NT2/D1 (cell line): ENCODE measurements around the gene NT5DC4.

Source experiments
- DNase-seq: peaks from one replicate; pipeline ENCODE4 v3.0.0-alpha.2; 2011; ENCODE audit warnings: low read depth, low spot score
- H3K27me3 ChIP-seq: 2 replicates; pipeline ENCODE4 v1.6.0; 2011; ENCODE audit warnings: mild to moderate bottlenecking; ENCODE audit not compliant: insufficient read length, insufficient read depth
- H3K36me3 ChIP-seq: 2 replicates; pipeline ENCODE4 v1.6.1; 2011; ENCODE audit warnings: mild to moderate bottlenecking, low read length, mixed read lengths; ENCODE audit not compliant: insufficient read depth, insufficient read length
- H3K4me1 ChIP-seq: 2 replicates; pipeline ENCODE4 v1.5.1; 2011; ENCODE audit not compliant: insufficient read depth, insufficient read length
- H3K4me3 ChIP-seq: 2 replicates; pipeline ENCODE4 v1.5.1; 2011; ENCODE audit warnings: low read depth; ENCODE audit not compliant: insufficient read length
- H3K9ac ChIP-seq: 2 replicates; pipeline ENCODE4 v1.6.0; 2011; ENCODE audit warnings: low read depth; ENCODE audit not compliant: insufficient read length
- H3K9me3 ChIP-seq: 2 replicates; pipeline ENCODE4 v1.5.1; 2011; ENCODE audit warnings: mild to moderate bottlenecking, low read length; ENCODE audit not compliant: insufficient read depth
- SUZ12 ChIP-seq: IDR thresholded peaks from 2 replicates; pipeline ENCODE4 v1.6.1; 2011; ENCODE audit not compliant: insufficient read length, insufficient read depth; ENCODE audit errors: extremely low read depth
- YY1 ChIP-seq: IDR thresholded peaks from 2 replicates; pipeline ENCODE4 v1.6.1; 2011; ENCODE audit not compliant: insufficient read length, insufficient read depth
- ZNF274 ChIP-seq: IDR thresholded peaks from 2 replicates; pipeline ENCODE4 v1.6.1; 2011; ENCODE audit warnings: mild to moderate bottlenecking, low read depth, low read length

NT5DC4 gene

GRCh38 chr2:112720785-112721184 is at the start of gene NT5DC4:
NT5DC4 (plus strand) TSS chr2:112721020; CDS start chr2:112721080, 60 bp downstream.
- Histone ChIP-seq H3K9ac (no peak within 1 kb of the TSS), H3K4me3 (no peak within 1 kb of the TSS), H3K27me3 (no peaks in the 10 kb centered on the region), H3K9me3 (no peaks in the 10 kb centered on the region), H3K36me3 (no peaks in the 10 kb centered on the region), H3K4me1 (peaks cover 3% of the 10 kb centered on the region)
- DNase-seq: no peak
- no peak for TF ChIP-seq ZNF274
- no peak for TF ChIP-seq SUZ12
- no peak for TF ChIP-seq YY1

- H3K9me3 ChIP-seq: no peaks in the 10 kb centered on the region
- DNase-seq: no peak
- no peak for TF ChIP-seq SUZ12
- TF ChIP-seq YY1: no peak
Observed at GRCh38 chr2:112671801-112672200, 49.0 kb upstream of the NT5DC4 start.

GRCh38 chr2:112673008-112673407 is 47.8 kb upstream of the NT5DC4 start:
- Histone ChIP-seq H3K36me3 (no peaks in the 10 kb centered on the region), H3K27me3 (no peaks in the 10 kb centered on the region), H3K9me3 (no peaks in the 10 kb centered on the region), H3K9ac (no peak overlapping the region), H3K4me3 (no peak overlapping the region), H3K4me1 (no peaks in the 10 kb centered on the region)
- TF ChIP-seq SUZ12 (no peak), YY1 (no peak), ZNF274 (no peak)
- DNase-seq: no peak

More at GRCh38 chr2:112671801-112672200, 49.0 kb upstream of the NT5DC4 start:
- H3K27me3 ChIP-seq: no peaks in the 10 kb centered on the region
- H3K9ac ChIP-seq: no peak overlapping the region
- no peaks in the 10 kb centered on the region for H3K4me1 ChIP-seq
- H3K36me3 ChIP-seq: no peaks in the 10 kb centered on the region
- no peak overlapping the region for H3K4me3 ChIP-seq

DNA sequence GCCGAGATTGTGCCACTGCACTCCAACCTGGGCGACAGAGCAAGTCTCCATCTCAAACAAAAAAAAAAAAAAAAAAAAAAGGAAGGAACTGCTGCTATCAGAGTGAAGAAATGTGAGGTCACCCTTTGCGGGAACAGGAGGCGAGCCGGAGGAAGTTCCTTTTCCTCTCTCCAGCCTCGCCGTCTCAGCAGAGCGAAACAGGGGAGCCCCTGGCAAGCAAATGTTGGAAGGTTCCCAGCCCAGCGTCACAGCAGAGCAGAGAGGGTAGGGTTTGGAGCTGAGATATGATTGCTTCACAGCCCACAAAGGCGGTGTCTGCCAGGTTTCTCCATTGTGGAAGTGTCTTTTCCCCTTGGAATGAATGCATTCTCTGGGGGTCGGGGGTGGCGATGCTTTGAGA is 46.6 kb upstream of the NT5DC4 start:
- Histone ChIP-seq H3K9ac (no peak overlapping the region), H3K4me1 (no peaks in the 10 kb centered on the region), H3K36me3 (no peaks in the 10 kb centered on the region), H3K9me3 (no peaks in the 10 kb centered on the region), H3K4me3 (no peak overlapping the region), H3K27me3 (no peaks in the 10 kb centered on the region)
- TF ChIP-seq YY1: no peak
- TF ChIP-seq SUZ12: no peak
- TF ChIP-seq ZNF274: no peak
- DNase-seq: no peak

- no peaks in the 10 kb centered on the region for H3K27me3 ChIP-seq
- no peak overlapping the region for H3K4me3 ChIP-seq
- no peaks in the 10 kb centered on the region for H3K36me3 ChIP-seq
- no peak for DNase-seq
- no peak overlapping the region for H3K9ac ChIP-seq
- TF ChIP-seq ZNF274: no peak
- H3K9me3 ChIP-seq: no peaks in the 10 kb centered on the region
- H3K4me1 ChIP-seq: no peaks in the 10 kb centered on the region
Observed at GRCh38 chr2:112679484-112679883, 41.3 kb upstream of the NT5DC4 start.

DNA sequence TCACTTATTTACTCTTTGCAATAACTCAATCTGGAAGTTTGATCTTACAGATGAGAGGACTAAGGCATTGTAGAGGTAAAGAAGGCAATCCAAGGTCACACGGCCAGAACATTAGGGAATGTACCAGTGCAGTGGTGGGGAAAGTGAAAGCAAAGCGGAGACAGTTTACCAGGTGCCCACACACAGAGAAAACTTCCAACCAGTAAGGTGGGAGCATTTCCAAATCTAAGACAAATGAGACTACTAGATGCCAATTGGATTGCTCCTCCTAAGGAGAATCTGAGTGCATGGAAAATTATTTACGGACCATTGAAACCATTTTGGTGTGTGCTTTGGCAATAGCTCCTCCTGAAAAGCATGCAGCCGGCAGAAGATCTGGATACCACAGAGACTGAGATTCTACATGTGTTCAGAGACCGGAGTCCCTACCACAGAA is 40.1 kb upstream of the NT5DC4 start:
- Histone ChIP-seq H3K4me1 (no peaks in the 10 kb centered on the region), H3K36me3 (no peaks in the 10 kb centered on the region), H3K27me3 (no peaks in the 10 kb centered on the region), H3K9ac (no peak overlapping the region), H3K9me3 (no peaks in the 10 kb centered on the region), H3K4me3 (no peak overlapping the region)
- no peak for TF ChIP-seq ZNF274
- no peak for TF ChIP-seq SUZ12
- no peak for TF ChIP-seq YY1
- no peak for DNase-seq

DNA sequence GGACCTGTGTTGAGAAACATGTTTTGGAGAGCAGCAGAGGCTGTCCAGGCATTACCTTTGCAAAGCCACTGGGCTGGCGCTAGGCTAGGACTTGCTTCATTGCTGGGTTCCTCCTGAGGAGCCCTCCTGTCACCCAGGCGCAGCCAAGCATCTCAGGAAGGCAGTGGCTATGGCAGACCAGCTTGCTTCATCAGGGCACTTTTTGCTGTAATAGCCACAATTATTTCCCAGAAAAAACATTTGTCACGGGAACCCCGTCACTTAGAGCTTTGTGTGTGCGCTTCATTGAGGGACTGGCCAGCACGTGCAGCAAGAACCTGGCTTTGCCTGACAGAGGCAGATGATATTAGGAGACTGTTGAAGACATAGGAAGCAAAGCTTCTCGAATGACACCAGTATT is 38.7 kb upstream of the NT5DC4 start:
- TF ChIP-seq ZNF274 (no peak), YY1 (no peak), SUZ12 (no peak)
- Histone ChIP-seq H3K27me3 (no peaks in the 10 kb centered on the region), H3K36me3 (no peaks in the 10 kb centered on the region), H3K4me1 (peaks cover 3% of the 10 kb centered on the region), H3K4me3 (no peak overlapping the region), H3K9ac (no peak overlapping the region), H3K9me3 (no peaks in the 10 kb centered on the region)
- DNase-seq: no peak

DNA sequence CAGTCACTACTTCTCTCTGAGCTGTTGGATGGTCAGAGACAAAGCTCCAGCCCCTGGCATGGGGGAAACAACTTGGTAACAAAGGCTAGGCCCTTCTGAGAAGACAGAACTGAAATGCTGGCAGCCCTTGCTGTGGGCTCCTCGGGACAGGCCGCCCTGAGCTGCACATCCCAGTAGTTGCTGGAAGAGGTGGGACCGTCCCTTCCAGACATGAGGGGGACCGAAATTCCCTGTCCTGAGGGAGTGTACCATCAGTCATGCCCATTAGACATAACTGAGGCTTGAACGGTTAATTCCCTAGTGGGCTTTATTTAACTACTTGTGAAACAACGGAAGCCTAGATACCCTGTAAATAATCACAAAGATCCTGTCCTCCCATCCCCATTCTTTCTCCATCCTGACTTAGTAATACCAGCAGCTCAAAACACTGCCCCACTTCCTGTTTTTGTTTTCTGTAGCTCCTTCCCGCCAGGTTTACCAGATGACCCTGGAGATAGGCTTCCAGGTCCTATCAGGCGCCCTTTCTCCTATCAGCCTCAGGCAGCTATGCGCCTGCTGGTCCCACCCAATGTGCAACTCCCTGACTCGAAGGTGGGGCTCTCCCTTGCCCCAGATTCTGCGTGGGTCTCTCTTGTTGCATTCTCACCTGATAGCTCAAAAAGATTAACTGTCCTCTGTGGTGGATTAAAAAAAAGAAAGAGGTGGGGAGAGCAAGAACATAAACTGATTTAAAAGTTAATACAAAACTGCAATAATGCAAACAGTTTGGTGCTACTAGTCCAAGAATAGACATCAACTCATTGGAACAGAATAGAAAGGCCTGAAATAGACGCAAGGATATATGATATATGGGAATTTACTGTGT is 37.0 kb upstream of the NT5DC4 start:
- Histone ChIP-seq H3K9ac (no peak overlapping the region), H3K9me3 (no peaks in the 10 kb centered on the region), H3K4me3 (no peak overlapping the region), H3K27me3 (no peaks in the 10 kb centered on the region), H3K4me1 (peaks cover 3% of the 10 kb centered on the region), H3K36me3 (no peaks in the 10 kb centered on the region)
- TF ChIP-seq ZNF274: no peak
- no peak for TF ChIP-seq SUZ12
- TF ChIP-seq YY1: no peak
- DNase-seq: peak; percentile 13
